ENCODE results near the gene PARVA.

Gene PARVA

GRCh38 chr11:12456651-12457579 is 79.5 kb downstream of the PARVA start:
- no peak for DNase-seq (ENCODE audit: low read depth in 2 of 2, low spot score in 1 of 2)

DNA sequence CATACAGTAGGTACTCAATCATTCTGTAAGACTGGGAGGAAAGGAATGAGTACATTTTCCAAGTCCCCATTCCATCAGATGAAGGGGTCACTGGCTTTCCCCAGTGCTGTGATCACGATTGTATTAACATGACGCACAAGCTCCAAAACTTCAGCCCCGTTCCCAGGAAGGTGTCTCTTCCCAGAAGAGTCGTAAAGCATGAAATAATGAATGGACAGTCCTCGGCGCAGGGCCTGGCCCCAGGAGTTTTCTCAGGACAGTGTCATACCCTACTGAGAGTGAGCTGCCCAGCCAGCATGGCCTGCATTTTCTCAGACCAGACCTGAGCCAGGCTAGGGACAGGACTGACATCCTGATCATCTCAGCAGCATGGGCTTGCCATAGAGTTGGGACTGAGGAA is 80.7 kb downstream of the PARVA start:
- DNase-seq (ENCODE audit: low read depth in 2 of 2, low spot score in 1 of 2): no peak

- DNase-seq (ENCODE audit: low read depth in 2 of 2, low spot score in 1 of 2): no peak
These were observed 82.0 kb downstream of the PARVA start for GRCh38 chr11:12459374-12459773.

- no peak for DNase-seq (ENCODE audit: low read depth in 2 of 2, low spot score in 1 of 2)
These were observed 82.6 kb downstream of the PARVA start for GRCh38 chr11:12459865-12460444.

DNA sequence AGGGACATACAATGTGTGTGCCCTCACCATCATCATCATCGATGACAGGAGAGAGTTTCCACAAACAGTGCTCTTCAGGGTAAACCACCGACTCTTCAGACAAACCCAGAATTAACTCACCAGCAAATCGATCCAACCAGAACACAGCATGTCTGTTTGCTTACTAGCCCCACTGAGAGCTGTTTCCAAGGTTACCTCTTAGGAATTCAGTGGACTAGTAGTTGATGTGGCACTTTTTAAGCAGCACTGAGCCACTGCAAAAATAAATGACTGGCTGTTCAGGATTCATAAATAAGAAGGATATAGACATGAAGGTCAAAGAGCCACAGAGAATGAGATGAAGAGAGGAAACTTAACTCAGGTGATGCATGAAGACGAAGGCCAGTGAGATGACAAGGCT is 83.1 kb downstream of the PARVA start:
- no peak for DNase-seq (ENCODE audit: low read depth in 2 of 2, low spot score in 1 of 2)

- DNase-seq (ENCODE audit: low read depth in 2 of 2, low spot score in 1 of 2): no peak
These were observed 84.1 kb downstream of the PARVA start for GRCh38 chr11:12461516-12461915.

DNA sequence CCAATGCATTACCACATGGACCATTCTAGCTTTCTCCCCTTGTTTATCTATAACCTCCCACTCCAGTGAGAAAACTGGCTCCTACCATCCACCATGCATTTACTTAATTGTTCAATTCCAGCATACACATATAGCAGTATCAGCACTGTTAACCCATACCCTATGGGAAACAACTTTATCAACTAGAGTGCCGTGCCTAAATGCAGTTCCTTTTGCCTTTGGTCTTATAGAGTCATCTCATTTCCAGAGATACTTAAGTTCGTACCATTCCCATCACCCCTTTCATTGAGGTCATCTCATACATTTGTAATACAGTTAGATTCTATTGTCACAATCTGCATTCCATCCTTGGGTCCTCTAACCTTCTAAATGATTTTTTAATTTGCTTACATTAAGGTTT is 86.9 kb downstream of the PARVA start:
- no peak for DNase-seq (ENCODE audit: low read depth in 2 of 2, low spot score in 1 of 2)

- DNase-seq (ENCODE audit: low read depth in 2 of 2, low spot score in 1 of 2): no peak
These were observed 88.0 kb downstream of the PARVA start for GRCh38 chr11:12465332-12465731.

- no peak for DNase-seq (ENCODE audit: low read depth in 2 of 2, low spot score in 1 of 2)
These were observed 90.2 kb downstream of the PARVA start for GRCh38 chr11:12467610-12468009.

GRCh38 chr11:12469451-12469850 is 92.1 kb downstream of the PARVA start:
- no peak for DNase-seq (ENCODE audit: low read depth in 2 of 2, low spot score in 1 of 2)

GRCh38 chr11:12470236-12470635 is 92.9 kb downstream of the PARVA start:
- no peak for DNase-seq (ENCODE audit: low read depth in 2 of 2, low spot score in 1 of 2)

- no peak for DNase-seq (ENCODE audit: low read depth in 2 of 2, low spot score in 1 of 2)
These were observed 95.1 kb downstream of the PARVA start for GRCh38 chr11:12472401-12473005.

DNA sequence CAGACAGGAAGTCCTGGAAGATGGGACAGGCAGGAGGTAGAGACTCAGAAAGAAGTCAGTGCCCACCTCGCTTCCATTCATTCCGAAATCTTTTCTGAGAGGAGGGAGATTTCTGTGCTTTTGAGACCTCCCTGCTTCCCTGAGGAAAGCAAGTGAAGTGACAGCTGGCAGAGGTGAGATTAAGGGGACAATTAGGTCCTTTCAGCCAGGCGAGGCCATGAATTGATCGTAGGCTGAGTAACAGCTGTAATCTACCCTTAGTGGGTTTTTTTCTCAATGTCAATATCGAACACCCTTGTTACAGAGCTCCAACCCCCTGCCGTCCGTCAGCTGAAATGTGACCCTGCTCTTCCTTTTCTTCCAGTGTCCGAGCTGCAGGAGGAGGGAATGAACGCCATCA is 96.0 kb downstream of the PARVA start:
- DNase-seq (ENCODE audit: low read depth in 2 of 2, low spot score in 1 of 2): no peak

- DNase-seq (ENCODE audit: low read depth in 2 of 2, low spot score in 1 of 2): no peak
These were observed 97.5 kb downstream of the PARVA start for GRCh38 chr11:12474871-12475270.

DNA sequence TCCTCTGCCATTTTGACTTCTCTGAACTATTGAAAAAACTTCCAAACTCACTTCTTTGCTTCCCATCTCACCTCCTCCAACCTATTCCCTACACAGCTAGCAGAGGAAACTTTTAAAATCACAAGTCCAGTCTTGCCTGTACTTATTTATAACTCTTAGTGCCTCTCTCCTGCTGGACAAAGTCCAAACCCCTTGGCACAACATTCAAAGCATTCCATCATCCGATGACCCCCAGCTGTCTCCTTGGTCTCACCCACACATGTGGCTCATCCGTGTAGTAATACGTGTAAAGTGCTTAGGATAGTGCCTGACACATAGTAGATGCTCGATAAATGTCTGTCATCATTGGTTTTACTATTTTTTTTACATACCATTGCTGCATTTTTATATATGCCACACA is 101.4 kb downstream of the PARVA start:
- DNase-seq (ENCODE audit: low read depth in 2 of 2, low spot score in 1 of 2): no peak

- DNase-seq (ENCODE audit: low read depth in 2 of 2, low spot score in 1 of 2): no peak
These were observed 103.0 kb downstream of the PARVA start for GRCh38 chr11:12480401-12480800.

DNA sequence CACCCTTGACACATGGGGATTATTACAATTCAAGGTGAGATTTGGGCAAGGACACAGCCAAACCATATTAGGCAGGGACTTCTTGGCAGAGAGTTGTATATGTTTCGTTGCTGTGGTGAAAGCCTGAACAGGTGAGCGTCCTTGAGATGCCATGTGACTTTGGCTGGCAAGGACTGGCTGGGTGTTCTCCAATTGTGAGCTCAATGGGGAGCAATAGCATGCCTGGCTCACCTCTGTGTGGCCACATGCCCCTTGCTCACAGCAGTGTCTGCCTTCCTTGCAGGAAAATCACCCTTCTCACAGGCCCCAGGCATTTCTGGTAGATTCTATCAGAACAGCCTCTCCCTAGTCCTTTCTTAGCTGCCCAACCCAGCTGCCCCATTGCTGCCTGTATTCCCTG is 105.5 kb downstream of the PARVA start:
- no peak for DNase-seq (ENCODE audit: low read depth in 2 of 2, low spot score in 1 of 2)

DNA sequence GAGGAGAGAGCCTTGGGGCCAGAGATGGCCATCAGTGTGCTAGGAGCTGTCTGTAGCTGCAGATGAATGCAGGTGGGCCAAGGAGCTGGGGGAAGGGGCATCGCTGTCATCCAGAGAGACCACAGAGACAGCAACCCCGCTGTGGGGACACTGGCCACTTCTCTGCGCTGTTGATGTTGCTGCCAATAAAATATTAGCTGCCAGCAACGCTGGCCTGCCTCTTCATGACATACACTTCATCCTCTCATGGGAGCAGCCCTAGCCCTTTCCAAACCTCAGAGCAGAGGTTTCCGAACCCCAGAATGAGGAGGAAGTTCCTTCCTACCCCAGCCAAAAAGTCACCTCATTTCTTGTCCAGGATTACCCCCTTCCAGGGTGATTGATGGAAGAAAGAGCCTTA is 106.2 kb downstream of the PARVA start:
- no peak for DNase-seq (ENCODE audit: low read depth in 2 of 2, low spot score in 1 of 2)

- DNase-seq (ENCODE audit: low read depth in 2 of 2, low spot score in 1 of 2): no peak
These were observed 108.0 kb downstream of the PARVA start for GRCh38 chr11:12485328-12485727.

GRCh38 chr11:12489246-12489772 is 111.9 kb downstream of the PARVA start:
- no peak for DNase-seq (ENCODE audit: low read depth in 2 of 2, low spot score in 1 of 2)

DNA sequence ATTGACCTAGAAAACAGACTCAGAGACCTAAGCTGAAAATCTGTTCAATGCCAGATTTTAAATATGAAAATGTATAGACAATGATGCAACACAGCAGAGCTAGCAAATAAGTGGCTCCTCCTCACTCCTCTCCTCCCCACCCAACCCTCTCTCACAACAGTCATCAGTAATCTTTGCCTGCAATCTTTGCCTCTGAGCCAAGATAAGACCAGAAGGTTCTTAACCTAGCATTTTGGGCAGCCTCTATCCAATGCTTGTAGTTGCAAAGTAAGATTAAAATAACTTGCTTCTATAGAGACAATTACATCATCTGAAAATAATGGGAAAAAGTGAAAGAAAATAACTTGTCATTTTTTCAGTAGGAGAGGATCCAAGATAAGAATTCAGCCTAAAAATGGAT is 117.3 kb downstream of the PARVA start:
- no peak for DNase-seq (ENCODE audit: low read depth in 2 of 2, low spot score in 1 of 2)

All from stimulated activated CD8-positive, alpha-beta memory T cell treated with anti-CD3 and anti-CD28 coated beads, Interleukin-4, amount 100 ng/mL, for 1 hour (primary cell).